Small intestine (tissue), 7 donors: ENCODE results near the gene TMEM108. TPM values are rescaled to one million over a fixed set of nuclear protein-coding genes. Genes with fewer than 3 reads are reported as not detected.

Source experiments
- DNase-seq, 2 donors: peaks; one replicate each; pipeline versions ENCODE4 v3.0.0 to v3.0.0-alpha.2; 2013
- FAIRE-seq: peaks from 2 replicates; lab custom pipeline; 2012; peaks lifted over from hg19 to GRCh38; lab: Jason Lieb, UNC
- H3K27ac ChIP-seq, 3 donors: one replicate each; pipeline ENCODE4 v1.5.1; 2013; ENCODE audit warnings: low read length in 2 of 3, mild to moderate bottlenecking in 2 of 3, control low read depth in 1 of 3, inconsistent platforms in 1 of 3, low read depth in 1 of 3, moderate library complexity in 1 of 3
- H3K27me3 ChIP-seq, 3 donors: one replicate each; pipeline ENCODE4 v1.6.1; 2013; ENCODE audit warnings: low read length in 3 of 3, inconsistent platforms in 1 of 3; ENCODE audit not compliant: control insufficient read depth in 3 of 3, insufficient read depth in 3 of 3
- H3K36me3 ChIP-seq, 3 donors: one replicate each; pipeline ENCODE4 v1.6.1; 2013; ENCODE audit warnings: low read length in 3 of 3, inconsistent platforms in 1 of 3, low read depth in 1 of 3, mild to moderate bottlenecking in 1 of 3, moderate library complexity in 1 of 3; ENCODE audit not compliant: control insufficient read depth in 3 of 3, insufficient read depth in 2 of 3
- H3K4me1 ChIP-seq, 3 donors: one replicate each; pipeline ENCODE4 v1.6.1; 2013; ENCODE audit warnings: low read length in 2 of 3, inconsistent platforms in 1 of 3, low read depth in 1 of 3, mild to moderate bottlenecking in 1 of 3, moderate library complexity in 1 of 3; ENCODE audit not compliant: control insufficient read depth in 3 of 3, insufficient read depth in 2 of 3
- H3K4me3 ChIP-seq, 3 donors: one replicate each; pipeline ENCODE4 v1.5.1; 2013; ENCODE audit warnings: low read length in 3 of 3, control low read depth in 1 of 3, inconsistent platforms in 1 of 3, low read depth in 1 of 3, mild to moderate bottlenecking in 1 of 3, moderate library complexity in 1 of 3
- H3K9me3 ChIP-seq, 2 donors: one replicate each; pipeline ENCODE4 v1.6.1; 2013; ENCODE audit warnings: low read depth in 1 of 2, low read length in 1 of 2; ENCODE audit not compliant: control insufficient read depth in 2 of 2, insufficient read depth in 1 of 2
- WGBS, 3 donors: extraction: QIAGEN DNeasy Blood & Tissue Kit; methylation state at CpG; one replicate each; pipeline ENCODE4 v1.1.7; 2013; 5-methylcytosine and 5-hydroxymethylcytosine counted together
- polyA plus RNA-seq, 4 donors: library from polyadenylated mRNA; stranded (reverse) in 3 of 4; unstranded in 1 of 4; fragments of 200-250 nt in 3 of 4; fragments of 120-200 nt in 1 of 4; gene quantifications; one replicate each; pipeline versions ENCODE4 v1.2.1 to v1.2.3, GENCODE V29; 2013
- donor health status: healthy with polysubstance abuse.
- donor health status: control.
- donor health status: control.
- donor health status: Bipolar disorder and iron deficiency.
- donor health status: healthy.

The TMEM108 gene
- polyA plus RNA-seq, 4 donors, result 0.41 to 0.94 TPM; not detected in 2

GRCh38 chr3:133444423-133444774 is 406.2 kb downstream of the TMEM108 start:
- H3K4me1 ChIP-seq, result no peaks in the 10 kb centered on the region
- H3K27ac ChIP-seq, result no peak overlapping the region
- no peak for FAIRE-seq
- no peak for DNase-seq
- H3K9me3 ChIP-seq, result peaks cover 0 to 6% of the 10 kb centered on the region in 2 donors
- no peak overlapping the region for H3K4me3 ChIP-seq
- no peaks in the 10 kb centered on the region for H3K27me3 ChIP-seq
- H3K36me3 ChIP-seq, result no peaks in the 10 kb centered on the region
- WGBS, 3 donors, result 77 to 92% (median 84%) methylated on average over 4 of the region's 4 CpGs

DNA sequence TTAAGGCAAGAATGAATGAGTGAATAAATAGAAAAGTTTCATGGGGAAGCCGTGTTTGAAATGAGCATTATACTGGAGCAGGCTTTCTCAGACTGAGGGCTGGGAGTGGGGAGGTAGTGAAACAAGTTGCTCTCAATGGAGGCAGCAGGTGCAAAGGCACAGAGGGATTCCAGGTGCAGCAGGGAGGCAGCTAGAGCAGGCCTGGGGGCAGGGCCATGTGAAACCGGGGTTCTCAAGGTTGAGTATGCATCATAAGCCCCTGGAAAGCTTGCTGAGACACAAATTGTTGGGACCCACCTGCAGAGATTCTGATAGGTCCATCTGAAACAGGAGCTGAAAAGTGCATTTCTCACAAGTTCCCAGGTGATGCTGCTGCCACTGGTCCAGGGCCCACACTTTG is 406.9 kb downstream of the TMEM108 start:
- no peak for DNase-seq
- no peak for FAIRE-seq

More for the DNA sequence above, 406.9 kb downstream of the TMEM108 start:
- no peak overlapping the region for H3K27ac ChIP-seq
- no peaks in the 10 kb centered on the region for H3K27me3 ChIP-seq
- H3K4me3 ChIP-seq, result no peak overlapping the region
- H3K4me1 ChIP-seq, result no peaks in the 10 kb centered on the region
- H3K36me3 ChIP-seq, result no peaks in the 10 kb centered on the region
- 73 to 84% (median 75%) methylated on average over 2 of the region's 2 CpGs for WGBS, 3 donors
- H3K9me3 ChIP-seq, result peaks cover 0 to 2% of the 10 kb centered on the region in 2 donors
